ENCODE measurements around the gene TRPM7.
A peak's percentile ranks its signal among the peaks of the same experiment; 100 is the strongest.
"Not testable (repeated sequence)": the region's sequence is repeated elsewhere in the genome, so short reads cannot be mapped to it uniquely, and the experiment has no call there.

Gene TRPM7, protein sequence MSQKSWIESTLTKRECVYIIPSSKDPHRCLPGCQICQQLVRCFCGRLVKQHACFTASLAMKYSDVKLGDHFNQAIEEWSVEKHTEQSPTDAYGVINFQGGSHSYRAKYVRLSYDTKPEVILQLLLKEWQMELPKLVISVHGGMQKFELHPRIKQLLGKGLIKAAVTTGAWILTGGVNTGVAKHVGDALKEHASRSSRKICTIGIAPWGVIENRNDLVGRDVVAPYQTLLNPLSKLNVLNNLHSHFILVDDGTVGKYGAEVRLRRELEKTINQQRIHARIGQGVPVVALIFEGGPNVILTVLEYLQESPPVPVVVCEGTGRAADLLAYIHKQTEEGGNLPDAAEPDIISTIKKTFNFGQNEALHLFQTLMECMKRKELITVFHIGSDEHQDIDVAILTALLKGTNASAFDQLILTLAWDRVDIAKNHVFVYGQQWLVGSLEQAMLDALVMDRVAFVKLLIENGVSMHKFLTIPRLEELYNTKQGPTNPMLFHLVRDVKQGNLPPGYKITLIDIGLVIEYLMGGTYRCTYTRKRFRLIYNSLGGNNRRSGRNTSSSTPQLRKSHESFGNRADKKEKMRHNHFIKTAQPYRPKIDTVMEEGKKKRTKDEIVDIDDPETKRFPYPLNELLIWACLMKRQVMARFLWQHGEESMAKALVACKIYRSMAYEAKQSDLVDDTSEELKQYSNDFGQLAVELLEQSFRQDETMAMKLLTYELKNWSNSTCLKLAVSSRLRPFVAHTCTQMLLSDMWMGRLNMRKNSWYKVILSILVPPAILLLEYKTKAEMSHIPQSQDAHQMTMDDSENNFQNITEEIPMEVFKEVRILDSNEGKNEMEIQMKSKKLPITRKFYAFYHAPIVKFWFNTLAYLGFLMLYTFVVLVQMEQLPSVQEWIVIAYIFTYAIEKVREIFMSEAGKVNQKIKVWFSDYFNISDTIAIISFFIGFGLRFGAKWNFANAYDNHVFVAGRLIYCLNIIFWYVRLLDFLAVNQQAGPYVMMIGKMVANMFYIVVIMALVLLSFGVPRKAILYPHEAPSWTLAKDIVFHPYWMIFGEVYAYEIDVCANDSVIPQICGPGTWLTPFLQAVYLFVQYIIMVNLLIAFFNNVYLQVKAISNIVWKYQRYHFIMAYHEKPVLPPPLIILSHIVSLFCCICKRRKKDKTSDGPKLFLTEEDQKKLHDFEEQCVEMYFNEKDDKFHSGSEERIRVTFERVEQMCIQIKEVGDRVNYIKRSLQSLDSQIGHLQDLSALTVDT (N-terminal part only)

DNA sequence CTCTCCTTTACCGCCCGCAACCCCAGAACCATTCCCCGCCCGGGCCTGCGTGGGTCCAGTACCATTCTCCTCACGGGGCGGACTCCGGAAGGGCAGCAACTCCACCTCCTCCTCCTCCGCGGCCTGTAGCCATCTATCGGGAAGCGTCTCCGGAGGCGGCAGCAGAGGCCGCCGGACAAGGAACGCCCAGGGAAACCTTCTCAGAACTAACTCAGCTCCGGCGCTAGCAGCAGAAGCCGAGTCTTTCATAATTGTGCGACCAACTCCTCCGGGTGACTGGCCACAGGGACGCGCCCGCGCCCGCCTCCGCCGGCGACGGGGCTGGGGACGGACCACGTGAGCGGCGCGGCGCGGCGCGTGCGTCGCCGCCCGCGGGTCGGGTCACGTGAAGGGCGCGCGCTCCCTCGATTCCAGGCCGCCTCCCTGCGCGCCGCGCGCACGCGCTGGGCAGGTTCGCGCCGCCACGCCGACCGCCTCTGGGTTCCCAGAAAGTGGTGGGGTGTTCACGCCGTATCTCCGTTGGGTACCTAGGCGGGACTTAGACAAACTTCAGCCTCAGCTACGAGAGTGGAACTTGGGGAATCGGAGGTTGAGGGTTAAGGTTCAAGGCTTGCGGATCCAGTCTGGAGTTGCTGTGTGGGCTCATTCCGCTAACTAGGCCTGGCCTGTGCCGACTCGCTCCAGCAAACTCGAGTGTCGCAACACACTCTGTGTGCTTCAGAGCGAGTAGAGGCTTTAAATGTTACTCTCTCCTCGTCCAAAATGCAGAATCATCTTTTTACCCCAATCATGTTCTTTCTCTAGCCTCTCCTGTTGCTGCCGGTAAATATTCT lies at the start of gene TRPM7:
Gene TRPM7 (minus strand): TSS at position 329 of the 833 bp plus-strand sequence. CDS start 264 bp downstream, at position 65.
- peak; percentile 87 for DNase-seq

GRCh38 chr15:50735156-50735555 lies 48.6 kb upstream of the TRPM7 start:
- no peak for DNase-seq

DNA sequence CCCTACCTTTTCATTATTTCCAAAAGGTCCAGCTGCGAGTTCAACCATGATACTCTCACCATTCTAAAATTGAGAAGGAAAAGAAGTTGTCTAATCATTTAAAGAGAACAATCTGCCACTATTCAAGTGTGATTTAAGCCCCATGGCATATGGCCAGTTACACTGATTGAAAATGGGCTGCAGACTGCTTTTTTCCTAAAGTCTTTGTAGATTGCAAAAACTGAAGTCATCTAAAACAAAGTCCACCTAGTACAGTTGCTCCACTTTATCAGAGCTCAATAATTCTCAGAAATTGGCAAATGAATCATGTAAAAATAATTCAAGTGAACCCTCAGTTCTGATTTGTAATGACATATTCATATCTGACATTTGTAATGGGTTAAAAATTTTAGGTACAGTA lies 39.7 kb upstream of the TRPM7 start:
- no peak for DNase-seq

DNA sequence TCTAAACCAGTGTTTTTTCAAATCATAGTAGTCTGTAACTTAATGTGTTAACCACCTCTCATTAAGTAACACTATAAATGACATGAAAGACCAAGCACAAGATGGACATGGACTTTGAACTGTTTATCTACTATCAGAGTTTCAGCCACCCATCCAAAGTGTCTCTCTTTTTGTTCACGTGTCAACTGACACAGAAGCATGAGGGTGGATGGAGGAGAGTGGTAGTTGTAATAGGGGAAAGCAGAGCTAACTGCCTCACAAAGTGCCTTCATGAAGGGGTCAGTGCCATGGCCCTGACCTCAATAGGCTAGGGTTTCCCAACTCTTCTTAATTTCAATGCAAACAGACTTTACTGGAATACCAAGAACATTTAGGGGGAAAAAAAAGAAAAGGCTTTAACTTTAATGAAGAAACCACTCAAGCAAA lies 32.1 kb upstream of the TRPM7 start:
- DNase-seq: no peak

- DNase-seq: no peak
These were observed 25.4 kb upstream of the TRPM7 start for GRCh38 chr15:50712018-50712417.

DNA sequence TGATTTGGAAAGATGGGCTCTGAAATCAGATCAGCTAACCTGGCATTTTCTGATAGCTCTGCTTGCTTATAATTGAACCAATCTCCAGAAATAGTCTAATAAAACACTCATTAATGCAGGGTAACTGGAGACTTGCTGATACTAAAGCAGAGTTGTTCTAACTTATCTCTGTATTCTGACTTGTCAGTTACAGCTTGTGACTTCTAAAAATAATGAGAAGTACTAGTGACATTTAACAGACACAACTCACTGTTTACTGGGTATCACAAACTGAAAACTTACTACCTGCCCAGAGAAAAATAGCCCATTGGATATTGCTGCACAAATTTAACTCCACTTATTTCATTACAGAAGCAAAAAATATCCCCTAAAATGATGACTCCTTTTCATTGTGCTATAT lies 24.0 kb upstream of the TRPM7 start:
- DNase-seq: no peak

DNA sequence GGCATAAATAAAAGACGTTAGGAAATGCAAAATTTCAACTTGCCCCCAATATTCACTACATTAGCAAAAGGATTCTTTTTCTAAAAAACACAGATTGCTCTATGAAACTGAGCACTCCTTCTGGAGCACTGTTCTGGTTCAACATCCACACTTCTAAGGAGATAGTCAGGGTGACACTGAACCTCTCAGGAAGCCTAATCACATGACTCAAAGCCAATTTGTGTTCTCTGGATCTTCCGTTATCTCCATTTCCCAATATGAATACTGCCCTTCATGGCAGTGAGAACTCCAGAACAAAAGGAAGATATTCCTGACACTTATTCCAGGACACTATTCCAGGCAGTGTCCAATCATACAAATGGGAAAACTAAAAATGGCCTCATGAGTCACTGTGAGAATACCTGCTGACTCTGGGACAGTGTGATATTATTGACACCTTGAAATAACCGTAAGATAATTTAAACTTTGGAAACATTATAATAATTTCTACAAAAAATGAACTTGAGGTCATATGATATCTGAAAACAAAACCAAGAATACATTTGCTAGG lies 21.4 kb upstream of the TRPM7 start:
- DNase-seq: no peak

GRCh38 chr15:50702762-50703334 lies 16.3 kb upstream of the TRPM7 start:
- no peak for DNase-seq

GRCh38 chr15:50698101-50698500 lies 11.5 kb upstream of the TRPM7 start:
- no peak for DNase-seq

DNA sequence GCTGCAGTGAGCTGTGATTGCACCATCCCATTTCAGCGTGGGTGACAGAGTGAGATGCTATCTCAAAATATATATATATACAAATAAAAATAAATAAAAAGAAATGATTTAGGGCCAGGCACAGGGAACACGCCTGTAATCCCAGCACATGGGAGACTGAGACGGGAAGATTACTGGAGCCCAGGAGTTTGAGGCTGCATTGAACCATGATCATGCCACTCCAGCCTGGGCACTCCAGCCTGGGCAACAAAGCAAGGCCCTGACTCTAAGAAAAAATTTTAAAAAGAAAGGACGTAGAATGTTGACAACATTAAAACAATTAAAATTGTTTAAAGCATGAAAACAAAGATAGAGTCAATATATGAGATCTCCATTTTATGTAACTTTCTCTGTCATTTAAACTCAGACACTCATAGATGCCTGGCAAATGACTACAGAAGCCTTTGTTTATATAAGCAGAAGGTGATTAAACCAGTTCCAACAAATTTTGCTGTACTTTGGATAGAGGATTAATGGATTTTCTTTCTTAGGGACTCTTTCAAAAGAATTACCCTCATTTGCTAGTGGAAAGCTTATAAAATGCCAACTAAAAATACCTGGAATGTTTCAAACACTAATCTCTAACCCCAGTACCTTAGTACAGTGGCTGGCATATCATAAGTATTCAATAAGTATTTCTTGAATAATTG lies 10.7 kb upstream of the TRPM7 start:
- DNase-seq: no peak

DNA sequence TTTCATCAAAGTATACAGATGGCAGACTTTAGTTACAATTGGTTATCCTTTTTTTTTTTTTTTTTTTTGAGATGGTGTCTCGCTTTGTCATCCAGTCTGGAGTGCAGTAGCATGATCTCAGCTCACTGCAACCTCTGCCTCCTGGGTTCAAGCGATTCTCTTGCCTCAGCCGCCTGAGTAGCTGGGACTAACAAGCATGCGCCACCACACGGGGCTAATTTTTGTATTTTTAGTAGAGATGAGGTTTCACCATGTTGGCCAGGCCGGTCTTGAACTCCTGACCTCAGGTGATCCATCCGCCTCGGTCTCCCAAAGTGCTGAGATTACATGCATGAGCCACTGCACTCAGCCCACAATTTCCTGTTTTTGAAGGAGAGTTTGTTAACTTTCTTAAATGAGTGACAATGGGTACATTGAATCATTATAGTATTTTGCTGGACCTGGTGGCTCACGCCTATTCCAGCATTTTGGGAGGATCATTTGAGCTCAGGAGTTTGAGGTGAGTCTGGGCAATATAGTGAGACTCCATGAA lies 8.1 kb upstream of the TRPM7 start:
- not testable (repeated sequence) for DNase-seq

DNA sequence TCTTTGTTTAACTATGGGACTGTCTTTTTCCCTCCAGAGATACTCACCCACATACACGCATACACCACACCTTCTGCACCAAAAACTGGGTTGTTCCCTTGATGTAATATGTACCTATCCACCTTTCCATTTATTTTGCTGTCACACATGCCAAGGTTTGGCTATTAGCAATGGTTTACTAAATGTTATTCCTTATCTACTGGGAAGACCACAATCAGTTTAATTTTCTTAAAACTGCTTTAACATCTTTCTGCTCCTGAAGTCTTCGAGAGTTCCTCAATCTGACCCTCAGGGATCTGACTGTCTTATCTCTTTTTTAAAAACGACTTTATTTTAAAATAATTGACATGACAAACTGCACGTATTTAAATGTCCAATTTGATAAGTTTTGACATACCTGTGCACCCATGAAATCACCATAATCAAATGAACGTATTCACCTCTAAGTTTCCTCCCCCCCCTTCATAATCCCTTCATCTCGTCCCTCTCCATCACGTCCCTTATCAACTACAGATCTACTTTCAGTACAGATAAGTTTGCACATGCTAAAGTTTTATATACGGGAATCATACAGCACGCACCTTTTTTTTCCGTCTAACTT lies 805 bp upstream of the TRPM7 start:
- DNase-seq: no peak

DNA sequence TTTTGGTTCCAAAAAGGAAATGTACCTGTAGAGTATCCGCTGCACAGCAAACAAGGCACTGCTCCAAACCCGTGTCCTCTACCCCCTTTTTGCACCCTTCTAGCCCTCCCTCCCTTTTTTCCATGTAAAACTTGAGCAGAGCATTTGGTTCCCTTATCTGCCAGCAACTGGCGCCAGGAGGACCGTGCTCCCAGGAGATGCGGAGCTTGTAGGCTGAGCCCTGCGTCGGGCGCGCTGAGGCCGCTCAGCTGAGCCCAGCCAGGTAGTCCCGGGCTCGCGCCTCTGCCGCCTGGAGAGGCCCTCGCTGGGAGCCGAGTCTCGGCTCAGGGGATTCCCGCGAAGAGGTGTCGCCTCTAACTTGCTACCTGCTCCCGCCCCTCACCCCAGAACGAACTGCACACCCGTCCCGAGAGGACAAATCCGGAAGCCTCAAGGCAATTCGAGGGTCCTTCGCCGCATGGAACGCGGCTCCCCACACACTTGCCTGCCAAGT lies 575 bp downstream of the TRPM7 start:
- peak; percentile 78 to 81 for DNase-seq

GRCh38 chr15:50685191-50685975 lies 1.2 kb downstream of the TRPM7 start:
- no peak for DNase-seq

- no peak for DNase-seq
These were observed 5.1 kb downstream of the TRPM7 start for GRCh38 chr15:50681467-50681866.

- no peak for DNase-seq
These were observed 9.7 kb downstream of the TRPM7 start for GRCh38 chr15:50676799-50677483.

- no peak for DNase-seq
These were observed 11.0 kb downstream of the TRPM7 start for GRCh38 chr15:50675535-50676144.

- DNase-seq: no peak
These were observed 16.5 kb downstream of the TRPM7 start for GRCh38 chr15:50670115-50670514.

All from activated CD4-positive, alpha-beta T cell treated with anti-CD3 and anti-CD28 coated beads for 4 hours (primary cell).